GM19025 (cell line): ENCODE data around the gene ASB1.
"Not testable (repeated sequence)": the region's sequence is repeated elsewhere in the genome, so short reads cannot be mapped to it uniquely, and the experiment has no call there.

Experiments
- ATAC-seq: cut with Tn5 transposase; IDR thresholded peaks from one replicate; pipeline ENCODE4 v1.9.1; 2021; ENCODE audit warnings: mild to moderate bottlenecking, low read depth, moderate library complexity; ENCODE audit not compliant: unreplicated experiment

Gene ASB1

DNA sequence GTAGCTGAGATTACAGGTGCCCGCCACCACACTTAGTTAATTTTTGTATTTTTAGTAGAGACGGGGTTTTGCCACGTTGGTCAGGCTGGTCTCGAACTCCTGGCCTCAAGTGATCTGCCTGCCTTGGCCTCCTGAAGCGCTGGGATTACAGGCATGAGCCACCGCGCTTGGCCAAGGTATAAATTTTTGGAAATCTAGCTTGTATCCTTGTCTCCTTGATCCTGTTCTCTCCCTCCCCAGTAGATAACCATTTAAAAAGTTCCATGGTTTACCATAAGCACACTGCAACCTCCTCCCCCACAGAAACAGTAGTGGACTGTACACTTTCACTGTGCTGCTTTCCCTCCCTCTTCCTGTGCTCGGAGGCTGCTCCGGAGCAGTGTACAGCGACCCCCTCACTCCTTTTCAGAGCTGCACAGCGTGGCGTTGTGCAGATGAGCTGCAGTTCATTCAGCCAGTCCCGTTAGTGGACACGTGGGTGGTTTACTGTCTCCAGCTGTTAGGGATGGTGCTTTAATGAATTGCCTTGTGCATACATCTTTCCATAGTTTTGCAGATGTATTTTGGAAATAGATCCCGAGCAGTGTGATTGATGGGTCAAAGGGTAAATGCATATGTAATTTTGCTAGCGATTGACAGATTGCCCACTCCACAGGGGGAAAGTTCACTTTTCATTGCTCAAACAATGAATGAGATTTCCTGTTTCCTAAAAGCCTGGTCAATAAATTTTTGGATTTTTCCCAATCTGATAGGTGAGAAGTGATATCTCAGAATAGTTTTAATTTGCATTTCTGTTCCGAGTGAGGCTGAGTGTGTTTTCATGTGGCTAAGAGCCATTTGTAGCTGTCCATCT lies 14.8 kb downstream of the ASB1 start:
- no peak for ATAC-seq

DNA sequence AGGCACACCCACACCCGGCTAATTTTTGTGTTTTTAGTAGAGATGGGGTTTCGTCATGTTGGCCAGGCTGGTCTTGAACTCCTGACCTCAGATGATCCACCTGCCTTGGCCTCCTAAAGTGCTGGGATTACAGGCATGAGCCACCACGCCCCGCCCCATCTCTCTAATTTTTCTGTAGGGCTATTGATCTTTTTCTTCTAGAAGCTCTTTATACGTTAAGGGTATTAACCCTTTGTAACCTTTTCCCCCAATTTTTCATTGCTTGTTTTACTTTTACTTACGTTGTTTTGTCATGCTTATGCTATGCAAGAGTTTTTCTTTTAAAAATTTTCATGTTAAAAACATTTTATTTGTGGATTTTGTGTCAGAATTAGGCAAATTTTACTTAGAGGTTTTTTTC lies 15.5 kb downstream of the ASB1 start:
- not testable (repeated sequence) for ATAC-seq

DNA sequence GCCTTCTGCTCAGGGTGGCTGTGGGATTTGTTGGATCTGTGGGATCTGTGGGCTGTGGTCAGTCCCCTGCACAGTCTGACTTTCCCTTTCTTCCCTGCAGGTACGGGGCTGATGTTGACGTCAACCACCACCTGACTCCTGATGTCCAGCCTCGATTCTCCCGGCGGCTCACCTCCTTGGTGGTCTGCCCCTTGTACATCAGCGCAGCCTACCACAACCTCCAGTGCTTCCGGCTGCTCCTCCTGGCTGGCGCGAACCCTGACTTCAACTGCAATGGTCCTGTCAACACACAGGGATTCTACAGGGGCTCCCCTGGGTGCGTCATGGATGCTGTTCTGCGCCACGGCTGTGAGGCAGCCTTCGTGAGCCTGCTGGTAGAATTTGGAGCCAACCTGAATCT lies 17.5 kb downstream of the ASB1 start:
- ATAC-seq: no peak

DNA sequence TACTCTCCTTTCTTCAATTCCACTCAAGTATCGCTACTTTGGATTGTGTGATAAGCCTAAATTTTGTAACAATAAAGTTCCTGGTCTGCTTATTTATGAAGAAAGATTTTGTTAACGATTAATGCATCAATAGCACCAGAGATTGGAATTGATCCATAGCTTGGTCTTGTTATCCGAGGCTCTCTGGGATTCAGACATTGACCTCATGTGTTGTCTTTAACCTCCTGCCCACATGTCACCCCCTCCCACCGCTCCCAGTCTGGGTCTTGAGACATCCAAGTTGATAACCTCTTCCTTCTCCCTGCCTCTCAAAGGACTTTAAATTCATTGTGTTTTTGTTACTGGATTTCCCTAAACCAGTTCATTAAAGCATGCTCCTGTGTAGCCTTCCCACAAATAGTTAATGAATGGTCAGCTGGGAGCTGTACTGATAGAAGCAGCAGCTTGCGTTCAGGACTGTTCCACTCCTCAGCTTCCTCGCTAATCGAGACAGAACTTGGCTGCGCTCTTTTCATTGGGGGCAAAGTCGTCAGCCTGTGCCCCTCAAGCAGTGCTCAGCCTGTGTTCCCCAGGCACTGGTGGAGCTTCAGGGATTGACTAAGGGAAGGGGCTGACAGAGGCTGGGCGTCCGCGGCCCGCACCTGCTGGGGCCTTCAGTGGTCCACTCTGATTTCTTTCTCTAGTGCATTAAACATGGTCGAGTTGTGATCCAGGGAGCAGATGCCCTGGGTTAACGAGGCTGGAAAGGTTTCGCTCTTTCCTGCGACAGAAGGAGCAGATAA lies 18.9 kb downstream of the ASB1 start:
- no peak for ATAC-seq

DNA sequence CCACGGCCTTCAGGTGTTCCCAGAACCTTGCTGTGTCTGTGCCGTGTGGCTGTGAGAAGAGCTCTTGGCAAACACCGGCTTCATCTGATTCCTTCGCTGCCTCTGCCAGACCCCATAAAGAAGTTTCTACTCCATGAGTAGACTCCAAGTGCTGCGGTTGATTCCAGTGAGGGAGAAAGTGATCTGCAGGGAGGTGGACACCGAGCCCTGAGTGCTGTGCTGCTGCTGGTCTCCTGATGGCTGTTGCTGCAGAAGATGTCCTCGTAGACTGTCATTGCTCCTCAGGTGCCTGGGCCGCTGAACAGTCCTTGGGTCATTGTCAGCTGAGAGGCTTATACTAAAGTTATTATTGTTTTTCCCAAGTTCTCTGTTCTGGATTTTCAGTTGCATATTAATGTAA lies 19.6 kb downstream of the ASB1 start:
- ATAC-seq: no peak

DNA sequence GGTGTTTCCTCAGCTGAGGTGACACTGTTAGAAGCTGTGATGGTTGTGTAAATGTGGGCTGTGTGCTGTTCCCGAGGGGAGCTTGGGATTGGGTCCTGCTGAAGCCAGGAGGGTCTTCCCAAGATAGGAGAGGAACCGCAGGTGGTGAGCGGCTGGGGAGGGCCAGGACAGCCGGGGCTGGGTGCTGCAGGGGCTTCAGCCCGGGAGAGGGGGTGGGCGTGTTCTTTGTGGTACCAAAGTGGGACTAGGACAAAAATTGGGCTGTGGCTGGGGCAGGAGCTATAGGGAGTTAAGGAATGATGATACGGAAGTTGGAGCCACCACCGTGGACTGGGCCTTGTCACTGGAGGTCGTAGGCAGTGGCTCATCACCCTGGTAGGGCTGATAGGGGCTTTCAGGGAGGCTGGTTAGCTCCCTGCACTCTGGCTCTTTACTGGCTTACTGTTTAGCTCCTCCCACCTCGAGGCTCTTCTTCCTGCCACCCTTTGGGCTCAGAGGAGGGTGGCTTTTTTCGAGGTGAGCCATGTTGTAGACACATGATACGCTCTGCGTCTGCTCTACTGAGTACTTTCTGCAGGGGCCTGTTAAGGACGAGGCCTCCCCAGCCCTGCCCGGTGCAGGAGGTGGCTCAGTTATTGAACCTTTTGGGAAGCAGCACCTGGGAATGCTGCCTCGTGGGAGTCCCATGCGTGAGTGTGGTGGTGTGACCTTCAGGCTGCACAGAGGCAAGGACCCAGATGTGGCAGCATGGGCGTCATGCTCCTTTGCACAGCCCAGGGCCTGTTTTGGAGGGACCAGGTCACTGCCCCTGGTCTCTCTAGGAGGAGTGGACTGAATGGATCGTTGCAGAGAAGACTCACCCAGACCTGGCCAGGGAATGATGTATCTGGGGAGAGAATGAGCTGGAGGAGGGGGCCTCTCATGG lies 21.6 kb downstream of the ASB1 start:
- ATAC-seq: no peak

DNA sequence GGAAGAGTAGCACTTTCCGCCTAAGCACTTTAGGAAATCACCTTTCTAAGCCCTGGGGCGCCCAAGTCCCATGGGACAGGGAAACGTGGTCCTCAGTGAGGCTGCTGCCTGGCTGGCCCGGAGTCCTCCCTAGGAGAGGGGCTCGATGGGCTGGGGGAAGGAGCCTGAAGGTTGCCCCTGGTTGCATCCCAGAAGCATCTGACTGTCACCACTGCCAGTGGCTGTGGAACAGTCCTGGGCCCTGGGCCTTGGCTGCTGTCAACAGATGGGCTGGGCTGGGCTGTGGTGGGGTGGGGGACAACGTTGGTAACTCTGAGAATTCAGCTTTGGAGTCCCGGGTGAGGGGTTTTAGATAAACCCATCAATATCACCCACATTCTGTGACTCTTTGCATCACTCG lies 22.5 kb downstream of the ASB1 start:
- ATAC-seq: no peak

DNA sequence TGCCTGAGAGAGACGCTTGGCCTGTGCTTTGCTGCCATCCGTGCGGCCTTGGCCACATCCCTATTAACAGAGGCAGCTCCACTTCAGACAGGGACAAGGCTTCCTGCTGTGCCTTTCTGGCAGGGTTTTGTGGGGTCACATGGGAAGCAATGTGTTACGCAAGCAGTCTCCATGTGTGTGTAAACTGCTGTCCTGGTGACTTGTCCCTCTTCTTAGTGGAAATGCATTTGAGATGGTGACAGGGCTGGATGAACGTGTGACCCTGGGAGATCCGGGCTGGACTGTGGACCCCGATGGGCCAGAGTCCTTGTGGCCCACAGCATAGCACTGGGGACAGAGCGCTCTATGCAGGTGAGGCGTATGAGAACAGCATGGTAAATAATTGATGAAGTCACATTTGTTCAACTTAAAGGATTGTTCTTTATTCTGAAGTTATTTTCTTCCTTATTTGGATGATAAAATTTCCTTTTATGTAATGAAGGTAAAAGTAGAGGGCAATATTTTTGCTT lies 23.2 kb downstream of the ASB1 start:
- ATAC-seq: no peak

DNA sequence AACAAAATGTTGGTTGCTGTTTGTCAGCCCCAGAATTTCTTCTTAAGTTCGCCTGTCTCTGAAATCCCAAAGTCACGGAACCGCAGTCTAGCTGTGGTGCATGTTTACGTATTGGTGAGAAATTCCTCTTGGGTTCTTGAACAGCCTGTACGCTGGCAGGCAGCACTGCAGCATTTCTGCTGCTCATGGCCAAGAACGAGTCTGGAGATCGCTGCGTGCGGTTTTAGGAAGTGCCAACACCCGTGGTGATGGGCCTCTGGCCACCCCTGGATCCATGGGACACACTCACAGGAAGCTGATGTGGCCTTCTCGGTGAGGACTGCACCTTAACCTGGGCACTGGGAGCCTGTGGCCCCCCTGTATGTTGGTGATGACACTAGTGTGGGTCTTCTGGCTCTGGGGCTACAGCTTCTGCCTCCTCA lies 23.7 kb downstream of the ASB1 start:
- no peak for ATAC-seq

DNA sequence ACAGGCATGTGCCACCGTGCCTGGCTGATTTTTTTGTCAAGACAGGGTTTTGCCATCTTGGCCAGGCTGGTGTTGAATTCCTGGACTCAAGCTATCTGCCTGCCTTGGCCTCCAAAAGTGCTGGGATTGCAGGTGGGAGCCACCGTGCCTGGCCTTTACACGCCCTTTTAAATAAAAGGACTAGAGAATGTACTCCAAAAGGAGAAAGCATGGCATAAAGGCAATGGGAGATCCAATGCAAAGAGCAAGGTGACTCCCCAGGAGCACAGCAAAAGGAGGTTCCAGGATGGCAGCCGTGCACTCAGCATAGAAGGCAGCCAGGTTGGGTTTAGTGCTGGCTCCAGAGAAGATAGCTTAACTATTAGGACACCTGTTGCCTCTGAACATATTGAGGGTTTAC lies 27.1 kb downstream of the ASB1 start:
- no peak for ATAC-seq

DNA sequence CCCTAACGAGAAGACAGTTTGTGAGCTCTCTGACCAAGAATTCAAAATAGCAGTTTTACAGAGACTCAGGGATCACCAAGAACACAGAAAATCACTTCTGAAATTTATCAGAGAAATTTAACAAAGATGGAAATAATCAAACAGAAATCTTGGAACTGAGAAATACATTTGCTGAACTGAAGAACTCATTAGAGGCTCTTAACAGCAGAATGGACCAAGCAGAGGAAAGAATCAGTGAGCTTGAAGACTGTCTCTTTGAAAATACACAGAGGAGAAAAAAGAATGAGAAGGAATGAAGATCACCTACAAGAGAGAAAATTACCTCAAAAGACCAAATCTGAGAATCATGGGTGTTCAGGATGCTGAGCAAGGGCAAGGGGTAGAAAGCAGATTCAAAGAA lies 29.7 kb downstream of the ASB1 start:
- ATAC-seq: no peak

DNA sequence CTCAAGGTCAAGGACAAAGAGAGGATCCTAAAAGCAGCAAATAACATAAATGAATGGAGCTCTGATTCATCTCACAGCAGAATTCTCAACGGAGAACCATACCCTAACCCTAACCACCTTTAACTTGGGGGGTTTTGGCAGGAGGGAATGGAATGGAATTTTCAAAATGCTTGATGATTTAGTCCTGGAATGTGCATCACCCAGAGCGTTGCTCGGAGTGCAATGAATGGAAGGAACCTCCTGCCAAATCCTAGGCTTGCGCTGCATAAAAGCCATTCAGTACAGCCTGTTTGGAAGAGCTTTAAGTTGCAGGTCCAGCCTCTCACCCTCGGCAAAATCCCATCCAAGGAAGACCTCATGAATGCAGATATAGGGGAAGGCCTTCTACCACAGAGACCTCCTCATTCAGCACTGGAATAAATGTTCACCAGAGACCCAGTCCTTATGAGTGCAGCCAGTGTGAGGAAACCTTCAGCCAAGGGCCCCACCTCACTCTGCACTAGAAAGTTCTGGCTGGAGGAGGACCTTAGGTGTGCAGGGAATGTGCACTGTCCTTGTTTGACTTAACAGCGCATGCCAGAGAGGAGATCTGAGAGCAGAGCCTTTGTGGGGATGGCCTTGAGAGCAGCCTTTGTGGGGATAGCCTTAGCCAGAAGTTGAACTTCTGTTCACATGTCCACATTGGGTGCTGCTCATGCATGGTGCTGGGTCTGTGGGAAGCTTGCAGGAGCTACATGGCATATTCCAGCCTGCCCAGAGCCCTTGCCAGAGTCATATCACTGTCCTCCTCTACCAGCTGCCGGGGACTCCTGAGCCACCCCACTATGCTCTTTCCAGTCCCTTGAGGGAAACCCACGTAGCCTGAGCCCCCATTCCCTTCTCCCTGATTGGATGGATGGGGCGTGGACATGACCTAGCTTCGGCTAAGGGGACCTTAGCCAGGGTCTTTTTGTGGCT lies 30.5 kb downstream of the ASB1 start:
- no peak for ATAC-seq

DNA sequence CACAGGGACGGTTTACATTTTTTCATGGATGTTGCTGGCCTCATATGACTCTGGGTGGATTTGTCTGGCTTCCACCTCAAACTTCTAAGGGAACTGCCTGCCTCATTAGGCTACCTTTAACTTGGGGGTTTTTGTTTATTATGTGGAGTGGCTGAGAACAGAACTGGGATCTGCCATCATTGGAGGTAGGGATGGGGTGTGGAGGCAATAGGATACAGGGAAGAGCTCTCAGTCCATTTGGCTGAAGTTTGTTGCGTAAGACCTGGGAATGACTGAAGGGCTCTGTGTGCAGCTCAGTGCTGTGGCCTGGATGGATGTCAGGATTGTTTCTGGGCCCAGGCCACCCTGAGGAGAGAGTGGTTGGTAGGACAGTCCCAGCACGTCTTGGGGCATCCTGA lies 31.2 kb downstream of the ASB1 start:
- ATAC-seq: no peak

DNA sequence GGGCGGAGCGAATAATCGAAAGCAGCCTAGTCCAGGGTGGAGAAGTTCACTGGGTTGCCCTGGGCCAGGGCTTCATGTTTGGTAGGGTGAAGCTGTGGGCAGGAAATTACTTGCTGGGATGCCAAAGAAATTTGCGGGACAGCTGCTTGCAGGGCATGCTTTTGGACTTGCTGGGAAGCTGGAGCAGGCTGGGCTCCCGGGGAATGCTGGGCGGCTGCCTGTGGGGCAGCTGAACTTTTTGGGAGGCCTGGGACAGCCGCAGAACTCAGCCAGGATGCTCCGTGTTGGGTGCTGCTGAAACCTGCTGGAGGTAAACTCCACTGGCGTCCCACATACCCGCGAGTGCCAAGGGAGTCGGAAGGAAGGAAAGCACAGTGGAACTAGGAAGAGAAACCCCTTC lies 31.9 kb downstream of the ASB1 start:
- ATAC-seq: no peak

DNA sequence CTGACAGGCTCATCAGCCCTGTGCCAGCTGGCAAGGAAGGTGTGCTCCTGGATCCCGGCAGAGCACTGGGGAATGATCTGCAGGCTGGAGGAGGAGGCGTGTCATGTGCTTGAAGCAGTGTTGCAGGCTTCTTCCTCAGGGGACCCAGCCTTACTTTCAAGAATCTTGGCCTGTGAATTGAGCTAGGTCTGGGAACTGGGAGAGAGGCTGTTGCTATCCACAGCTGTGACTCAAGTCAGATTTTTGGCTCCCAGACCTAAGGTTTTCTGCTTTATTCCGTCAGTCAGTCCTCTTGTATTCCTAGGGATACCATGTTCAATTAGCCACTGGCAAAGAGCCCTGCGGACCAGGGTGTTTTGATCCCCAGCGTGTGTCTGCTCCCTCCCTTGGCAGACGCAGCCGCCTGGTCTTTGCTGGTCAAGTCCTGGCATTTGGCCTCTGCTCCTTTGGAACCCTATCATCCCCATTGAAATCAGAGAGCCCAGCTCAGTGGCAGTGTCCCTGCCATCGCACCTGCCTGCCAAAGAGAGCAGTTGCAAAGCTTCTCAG lies 32.4 kb downstream of the ASB1 start:
- ATAC-seq: no peak

DNA sequence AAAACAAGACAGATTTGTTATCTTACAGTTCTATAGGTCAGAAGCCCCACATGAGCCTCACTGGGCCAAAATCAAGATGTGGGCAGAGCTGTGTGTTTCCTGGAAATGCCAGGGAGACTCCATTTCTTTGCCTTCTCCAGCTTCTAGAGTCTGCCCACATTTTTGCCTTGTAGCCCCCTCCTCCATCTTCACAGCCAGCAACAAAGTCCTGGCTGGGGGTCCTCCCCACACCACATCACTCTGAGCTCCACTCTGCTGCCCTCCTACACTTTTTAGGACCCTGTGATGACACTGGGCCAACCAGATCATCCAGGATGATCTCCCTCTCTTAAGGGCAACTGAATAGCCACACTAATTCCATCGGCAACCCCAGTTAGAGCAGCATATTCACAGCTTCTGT lies 34.3 kb downstream of the ASB1 start:
- no peak for ATAC-seq

DNA sequence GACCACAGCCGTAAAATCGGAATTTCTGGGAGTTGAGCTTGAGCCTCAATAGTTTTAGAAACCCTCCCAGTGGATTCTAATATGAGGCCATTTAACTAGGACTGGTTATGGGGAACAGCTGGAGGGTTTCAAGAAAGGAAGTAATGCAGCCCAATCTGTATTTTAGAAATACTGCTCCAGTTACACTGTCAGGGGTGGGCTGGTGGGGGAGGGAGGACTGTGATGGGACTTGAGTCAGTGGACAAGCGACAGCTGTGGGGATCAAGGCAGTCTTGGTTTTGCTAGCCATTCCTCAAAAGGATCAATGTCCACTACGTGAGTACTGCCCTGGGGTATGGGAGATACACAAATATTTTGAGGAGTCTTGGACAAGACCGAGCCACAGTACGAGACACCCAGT lies 34.8 kb downstream of the ASB1 start:
- no peak for ATAC-seq

DNA sequence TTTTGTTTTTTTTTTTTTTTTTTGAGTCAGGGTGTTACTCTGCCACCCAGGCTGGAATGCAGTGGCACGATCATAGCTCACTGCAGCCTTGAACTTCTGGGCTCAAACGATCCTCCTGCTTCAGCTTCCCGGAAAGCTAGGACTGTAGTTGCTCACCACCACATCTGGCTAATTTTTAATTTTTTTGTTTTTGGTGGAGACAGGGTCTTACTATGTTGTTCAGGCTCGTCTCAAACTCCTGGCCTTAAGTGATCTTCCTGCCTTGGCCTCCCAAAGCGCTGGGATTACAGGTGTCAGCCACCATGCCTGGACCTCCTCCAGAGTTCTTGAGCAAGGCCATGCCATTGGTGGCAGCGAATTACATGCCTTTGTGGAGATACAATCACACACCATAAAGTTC lies 35.2 kb downstream of the ASB1 start:
- no peak for ATAC-seq

DNA sequence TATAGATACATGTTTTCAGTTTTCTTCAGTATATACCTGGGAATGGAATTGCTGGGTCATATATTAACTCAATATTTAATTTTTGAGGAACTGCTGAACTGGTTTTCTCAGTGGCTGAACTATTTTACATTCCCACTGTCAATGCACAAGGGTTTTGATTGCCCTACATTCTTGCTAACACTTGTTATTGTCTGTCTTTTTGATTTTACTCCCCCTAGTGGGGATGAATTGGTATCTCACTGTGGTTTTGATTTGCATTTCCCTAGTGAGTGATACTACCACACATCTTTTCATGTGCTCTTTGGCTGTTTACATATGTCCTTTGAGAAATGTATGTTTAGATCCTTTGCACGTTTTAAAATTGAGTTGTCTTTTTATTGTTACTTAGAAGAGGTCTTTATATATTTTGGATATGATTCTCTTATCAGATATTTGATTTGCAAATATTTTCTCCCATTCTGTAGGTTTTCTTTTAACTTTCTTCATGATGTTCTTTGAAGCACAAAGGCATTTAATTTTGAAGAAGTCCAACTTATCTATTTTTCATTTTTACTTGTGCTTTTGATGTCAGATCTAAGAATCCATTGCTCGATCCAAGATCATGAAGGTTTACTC lies 36.2 kb downstream of the ASB1 start:
- ATAC-seq: no peak
